HEK293 (cell line): Measurements from ENCODE around the gene CEP63.

Source experiments
- CTCF ChIA-PET: fragments of 350-600 bp; formaldehyde crosslinking; extraction: SDS; loops from one replicate; lab custom pipeline; 2021; ENCODE audit warnings: antibody characterized with exemption; lab: Yijun Ruan, JAX
- POLR2A ChIA-PET: fragments of 300-600 bp; formaldehyde crosslinking; extraction: SDS; loops from one replicate; lab custom pipeline; 2020; ENCODE audit warnings: antibody characterized with exemption, inconsistent platforms; lab: Yijun Ruan, JAX
- H3K27ac ChIP-seq: fragments of 200-500 bp; sonication (Bioruptor generic); 2 replicates; pipeline ENCODE4 v1.5.1; 2014; ENCODE audit warnings: low read depth, low read length, control low read depth, inconsistent platforms; ENCODE audit errors: extremely low read depth
- H3K36me3 ChIP-seq, 2 experiments: fragments of 200-500 bp in 1 of 2; sonication (Bioruptor generic) in 1 of 2; 1 replicate in 1 of 2; 2 replicates in 1 of 2; pipeline ENCODE4 v1.5.1; 2014 to 2017; ENCODE audit warnings: inconsistent platforms in 2 of 2, low read length in 2 of 2; ENCODE audit not compliant: control insufficient read depth in 2 of 2, insufficient read depth in 1 of 2
- H3K4me1 ChIP-seq: fragments of 200-500 bp; sonication (Bioruptor generic); 2 replicates; pipeline ENCODE4 v1.5.1; 2014; ENCODE audit warnings: mild to moderate bottlenecking, low read length, inconsistent platforms; ENCODE audit not compliant: control insufficient read depth, insufficient read depth
- H3K4me3 ChIP-seq: 2 replicates; pipeline ENCODE4 v1.5.1; 2011; ENCODE audit warnings: low read depth, mild to moderate bottlenecking, control low read depth, low read length, moderate library complexity
- H3K9me3 ChIP-seq: fragments of 200-500 bp; sonication (Bioruptor generic); 2 replicates; pipeline ENCODE4 v1.5.1; 2014; ENCODE audit warnings: low read depth, low read length, inconsistent platforms; ENCODE audit not compliant: control insufficient read depth, insufficient read depth
- ATF2 ChIP-seq: fragments of 450-650 bp; formaldehyde crosslinking; IDR thresholded peaks from 2 replicates; pipeline ENCODE4 v1.5.1; 2016; ENCODE audit warnings: missing biosample characterization, missing genetic modification characterization, low read depth
- BCL6B ChIP-seq: fragments of 450-650 bp; formaldehyde crosslinking; IDR thresholded peaks from 2 replicates; pipeline ENCODE4 v1.5.1; 2017; ENCODE audit warnings: missing biosample characterization, missing genetic modification characterization
- FEZF1 ChIP-seq: fragments of 450-650 bp; formaldehyde crosslinking; IDR thresholded peaks from 2 replicates; pipeline ENCODE4 v1.5.1; 2016; ENCODE audit warnings: missing biosample characterization, missing genetic modification characterization
- PRDM2 ChIP-seq: fragments of 450-650 bp; formaldehyde crosslinking; IDR thresholded peaks from 2 replicates; pipeline ENCODE4 v1.5.1; 2016; ENCODE audit warnings: missing biosample characterization, missing genetic modification characterization, borderline replicate concordance
- ZBTB21 ChIP-seq: fragments of 450-650 bp; formaldehyde crosslinking; IDR thresholded peaks from 2 replicates; pipeline ENCODE4 v1.5.1; 2017; ENCODE audit warnings: missing biosample characterization, missing genetic modification characterization
- ZBTB8A ChIP-seq: fragments of 450-650 bp; formaldehyde crosslinking; IDR thresholded peaks from 2 replicates; pipeline ENCODE4 v1.5.1; 2016; ENCODE audit warnings: missing biosample characterization, missing genetic modification characterization
- ZNF155 ChIP-seq: fragments of 450-650 bp; formaldehyde crosslinking; IDR thresholded peaks from 2 replicates; pipeline ENCODE4 v1.5.1; 2016; ENCODE audit warnings: missing biosample characterization, missing genetic modification characterization
- ZNF184 ChIP-seq: fragments of 450-650 bp; IDR thresholded peaks from 2 replicates; pipeline ENCODE4 v1.5.1; 2018; ENCODE audit warnings: missing biosample characterization, mild to moderate bottlenecking, missing genetic modification characterization
- ZNF202 ChIP-seq: fragments of 450-650 bp; formaldehyde crosslinking; IDR thresholded peaks from 2 replicates; pipeline ENCODE4 v1.5.1; 2016; ENCODE audit warnings: missing biosample characterization, missing genetic modification characterization, borderline replicate concordance
- ZNF501 ChIP-seq: fragments of 450-650 bp; formaldehyde crosslinking; IDR thresholded peaks from 2 replicates; pipeline ENCODE4 v1.5.1; 2016; ENCODE audit warnings: missing biosample characterization, missing genetic modification characterization
- ZNF629 ChIP-seq: fragments of 450-650 bp; formaldehyde crosslinking; IDR thresholded peaks from 2 replicates; pipeline ENCODE4 v1.5.1; 2017; ENCODE audit warnings: missing biosample characterization, missing genetic modification characterization
- TF ChIP-seq, protein P1 (sequence below): fragments of 450-650 bp; formaldehyde crosslinking; IDR thresholded peaks from 2 replicates; pipeline ENCODE4 v1.5.1; 2017; ENCODE audit warnings: missing biosample characterization, mild to moderate bottlenecking, missing genetic modification characterization, moderate library complexity
- TF ChIP-seq, protein P2 (sequence below): fragments of 450-650 bp; formaldehyde crosslinking; IDR thresholded peaks from 2 replicates; pipeline ENCODE4 v1.5.1; 2016; ENCODE audit warnings: missing biosample characterization, missing genetic modification characterization
- TF ChIP-seq, protein P3 (sequence below): fragments of 450-650 bp; formaldehyde crosslinking; IDR thresholded peaks from 2 replicates; pipeline ENCODE4 v1.5.1; 2017; ENCODE audit warnings: missing biosample characterization, missing genetic modification characterization

Gene CEP63

GRCh38 chr3:134483195-134483900 is 2.5 kb upstream of the CEP63 start (continued):
- no peak for TF ChIP-seq ZNF202 (tag by site-specific recombination)
- no peak for TF ChIP-seq PRDM2 (tag by site-specific recombination)

DNA sequence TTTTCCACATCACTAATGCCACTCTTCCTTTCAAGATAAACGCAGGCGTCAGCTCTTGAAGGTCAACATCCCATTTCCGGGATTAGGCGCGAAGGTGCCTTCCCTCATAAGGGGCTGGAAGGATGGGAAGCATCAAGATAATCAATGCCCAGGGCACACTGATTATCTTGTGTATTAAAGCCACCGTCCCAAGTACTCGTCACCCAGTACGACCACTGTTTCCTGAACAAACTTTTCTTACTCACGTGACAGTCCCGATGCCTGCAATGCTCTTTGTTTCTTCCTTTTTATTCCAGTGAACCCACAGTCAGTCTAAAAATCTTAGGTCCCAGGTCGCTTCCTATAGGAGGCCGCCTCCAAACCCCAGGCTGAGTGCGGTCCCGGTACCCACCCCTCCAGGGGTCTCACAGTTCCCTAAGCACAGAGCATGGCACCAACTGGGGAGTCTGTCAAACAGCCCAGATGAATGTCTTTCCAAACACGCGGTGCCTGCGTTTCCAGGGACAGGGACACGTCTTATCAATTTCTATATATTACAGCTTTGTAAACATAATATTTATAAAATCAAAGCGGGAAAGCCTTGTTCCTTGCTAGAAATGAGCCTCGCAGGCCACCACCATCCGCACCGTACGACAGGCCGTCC is 661 bp upstream of the CEP63 start:
- peak overlapping the region; percentile 60 for H3K4me3 ChIP-seq
- H3K4me1 ChIP-seq: no peaks in the 10 kb centered on the region
- TF ChIP-seq ZNF184 (tag by site-specific recombination) (no peak), BCL6B (tag by site-specific recombination) (no peak), ZBTB8A (no peak)
- TF ChIP-seq, protein P1, sequence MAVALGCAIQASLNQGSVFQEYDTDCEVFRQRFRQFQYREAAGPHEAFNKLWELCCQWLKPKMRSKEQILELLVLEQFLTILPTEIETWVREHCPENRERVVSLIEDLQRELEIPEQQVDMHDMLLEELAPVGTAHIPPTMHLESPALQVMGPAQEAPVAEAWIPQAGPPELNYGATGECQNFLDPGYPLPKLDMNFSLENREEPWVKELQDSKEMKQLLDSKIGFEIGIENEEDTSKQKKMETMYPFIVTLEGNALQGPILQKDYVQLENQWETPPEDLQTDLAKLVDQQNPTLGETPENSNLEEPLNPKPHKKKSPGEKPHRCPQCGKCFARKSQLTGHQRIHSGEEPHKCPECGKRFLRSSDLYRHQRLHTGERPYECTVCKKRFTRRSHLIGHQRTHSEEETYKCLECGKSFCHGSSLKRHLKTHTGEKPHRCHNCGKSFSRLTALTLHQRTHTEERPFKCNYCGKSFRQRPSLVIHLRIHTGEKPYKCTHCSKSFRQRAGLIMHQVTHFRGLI (tag by site-specific recombination): no peak
- H3K9me3 ChIP-seq: no peaks in the 10 kb centered on the region
- CTCF ChIA-PET: interaction anchor here (0.6 to 1.6 kb wide), 5 partner anchors 8 to 1503 kb away, joined by 3 to 6 read pairs (median 4); no protein-coding TSS in a partner anchor
- peak overlapping the region; percentile 89 for H3K27ac ChIP-seq
- POLR2A ChIA-PET: interaction anchor here (0.6 to 1.4 kb wide), 7 partner anchors 8 to 1711 kb away, joined by 3 to 5 read pairs (median 4); partner anchors contain the start of gene MSL2
- H3K36me3 ChIP-seq: peaks cover 0 to 36% of the 10 kb centered on the region in 2 experiments; a peak in 1 of 3 replicates

DNA sequence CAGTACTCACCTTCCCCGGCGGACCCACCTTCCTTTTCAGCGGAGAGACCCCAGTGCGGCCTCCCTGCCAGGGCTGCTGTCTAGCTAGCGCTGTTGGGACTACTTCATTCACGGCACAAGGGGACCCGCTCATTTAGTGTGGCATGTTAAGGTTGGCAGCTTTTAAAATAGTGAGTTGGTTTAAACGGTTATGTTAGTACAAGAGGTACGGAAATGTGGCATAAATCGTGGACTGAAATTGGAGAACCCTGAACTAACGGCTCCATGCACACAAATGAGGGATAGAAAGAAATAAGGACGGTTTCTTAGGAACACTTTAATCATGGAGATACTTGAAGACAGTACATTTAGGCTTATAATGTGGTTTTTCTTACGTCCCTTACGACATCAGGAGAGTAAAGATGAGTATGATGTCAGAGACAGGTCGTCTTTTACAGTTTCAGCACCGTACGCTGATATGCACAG is 752 bp downstream of the CEP63 start:
- H3K36me3 ChIP-seq: peaks cover 0 to 21% of the 10 kb centered on the region in 2 experiments; a peak in 1 of 3 replicates
- H3K4me3 ChIP-seq: peak overlapping the region; percentile 60
- H3K4me1 ChIP-seq: no peaks in the 10 kb centered on the region
- H3K9me3 ChIP-seq: no peaks in the 10 kb centered on the region
- ChIA-PET POLR2A (interaction anchor here (1.0 to 1.4 kb wide), 4 partner anchors 8 to 1709 kb away, joined by 3 to 5 read pairs (median 4); partner anchors contain the start of genes AMOTL2 and MSL2), CTCF (no interaction called here)
- peak overlapping the region; percentile 89 for H3K27ac ChIP-seq
- TF ChIP-seq FEZF1 (tag by site-specific recombination) (peak; percentile 13; the same call in 1 of the 2 replicates), ZNF629 (tag by site-specific recombination) (peak; percentile 79), ZNF501 (tag by site-specific recombination) (0 out of 2 replicates have a peak, but pooled peaks have one; percentile 4), ZNF155 (tag by site-specific recombination) (no peak), ATF2 (0 out of 2 replicates have a peak, but pooled peaks have one; percentile 3), ZBTB21 (tag by site-specific recombination) (peak; percentile 63; the same call in 1 of the 2 replicates)
- TF ChIP-seq, protein P2, sequence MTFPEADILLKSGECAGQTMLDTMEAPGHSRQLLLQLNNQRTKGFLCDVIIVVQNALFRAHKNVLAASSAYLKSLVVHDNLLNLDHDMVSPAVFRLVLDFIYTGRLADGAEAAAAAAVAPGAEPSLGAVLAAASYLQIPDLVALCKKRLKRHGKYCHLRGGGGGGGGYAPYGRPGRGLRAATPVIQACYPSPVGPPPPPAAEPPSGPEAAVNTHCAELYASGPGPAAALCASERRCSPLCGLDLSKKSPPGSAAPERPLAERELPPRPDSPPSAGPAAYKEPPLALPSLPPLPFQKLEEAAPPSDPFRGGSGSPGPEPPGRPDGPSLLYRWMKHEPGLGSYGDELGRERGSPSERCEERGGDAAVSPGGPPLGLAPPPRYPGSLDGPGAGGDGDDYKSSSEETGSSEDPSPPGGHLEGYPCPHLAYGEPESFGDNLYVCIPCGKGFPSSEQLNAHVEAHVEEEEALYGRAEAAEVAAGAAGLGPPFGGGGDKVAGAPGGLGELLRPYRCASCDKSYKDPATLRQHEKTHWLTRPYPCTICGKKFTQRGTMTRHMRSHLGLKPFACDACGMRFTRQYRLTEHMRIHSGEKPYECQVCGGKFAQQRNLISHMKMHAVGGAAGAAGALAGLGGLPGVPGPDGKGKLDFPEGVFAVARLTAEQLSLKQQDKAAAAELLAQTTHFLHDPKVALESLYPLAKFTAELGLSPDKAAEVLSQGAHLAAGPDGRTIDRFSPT: 0 out of 2 replicates have a peak, but pooled peaks have one; percentile 13
- TF ChIP-seq, protein P3, sequence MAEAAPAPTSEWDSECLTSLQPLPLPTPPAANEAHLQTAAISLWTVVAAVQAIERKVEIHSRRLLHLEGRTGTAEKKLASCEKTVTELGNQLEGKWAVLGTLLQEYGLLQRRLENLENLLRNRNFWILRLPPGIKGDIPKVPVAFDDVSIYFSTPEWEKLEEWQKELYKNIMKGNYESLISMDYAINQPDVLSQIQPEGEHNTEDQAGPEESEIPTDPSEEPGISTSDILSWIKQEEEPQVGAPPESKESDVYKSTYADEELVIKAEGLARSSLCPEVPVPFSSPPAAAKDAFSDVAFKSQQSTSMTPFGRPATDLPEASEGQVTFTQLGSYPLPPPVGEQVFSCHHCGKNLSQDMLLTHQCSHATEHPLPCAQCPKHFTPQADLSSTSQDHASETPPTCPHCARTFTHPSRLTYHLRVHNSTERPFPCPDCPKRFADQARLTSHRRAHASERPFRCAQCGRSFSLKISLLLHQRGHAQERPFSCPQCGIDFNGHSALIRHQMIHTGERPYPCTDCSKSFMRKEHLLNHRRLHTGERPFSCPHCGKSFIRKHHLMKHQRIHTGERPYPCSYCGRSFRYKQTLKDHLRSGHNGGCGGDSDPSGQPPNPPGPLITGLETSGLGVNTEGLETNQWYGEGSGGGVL (tag by site-specific recombination): no peak
